Measurements from ENCODE around the gene EDEM1. TPM values are rescaled to one million over a fixed set of nuclear protein-coding genes. Genes with fewer than 3 reads are reported as not detected.
"Not testable (repeated sequence)": the region's sequence is repeated elsewhere in the genome, so short reads cannot be mapped to it uniquely, and the experiment has no call there.

EDEM1 gene
- total RNA-seq, 1 donor from 2014 or later = 30.9 TPM

DNA sequence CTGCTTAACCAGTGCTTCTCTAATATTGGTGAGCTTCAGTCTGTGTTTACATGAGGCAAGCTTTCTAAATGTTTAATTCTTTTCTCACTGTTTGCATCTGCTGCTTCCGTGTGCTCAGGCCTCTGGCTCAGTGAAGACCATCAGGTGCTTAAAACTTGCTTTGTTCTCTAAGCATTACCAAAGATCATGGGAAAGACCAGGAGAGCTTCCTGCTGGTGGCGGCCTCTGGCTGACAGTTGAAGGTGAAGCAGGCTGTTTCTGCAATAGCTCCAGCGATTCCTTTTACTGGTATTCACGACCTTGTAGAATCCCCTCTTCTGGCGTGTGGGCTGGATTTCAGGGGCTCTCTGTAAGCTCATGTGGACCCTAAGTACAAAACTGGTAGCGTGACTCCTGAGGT is 45.1 kb downstream of the EDEM1 start:
- no peak for DNase-seq (ENCODE audit: low spot score)

DNA sequence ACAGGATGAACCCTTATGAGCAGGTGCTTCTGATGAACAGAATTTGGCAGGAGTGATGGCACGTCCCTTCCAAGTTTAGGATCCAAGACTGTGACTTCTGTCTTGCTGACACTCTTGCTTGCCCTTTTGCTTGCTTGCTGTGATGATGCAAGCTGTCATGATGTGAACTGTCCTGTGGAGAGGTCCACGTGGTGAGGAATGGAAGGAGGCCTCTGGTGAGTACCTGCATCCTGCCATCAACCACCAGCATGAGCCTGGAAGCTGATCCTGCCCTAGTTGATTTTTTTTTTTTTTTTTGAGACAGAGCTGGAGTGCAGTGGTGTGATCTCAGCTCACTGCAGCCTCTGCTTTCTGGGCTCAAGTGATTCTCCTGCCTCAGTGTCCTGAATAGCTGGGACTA is 45.5 kb downstream of the EDEM1 start:
- DNase-seq (ENCODE audit: low spot score) = no peak

- no peak for DNase-seq (ENCODE audit: low spot score)
Observed at GRCh38 chr3:5235655-5236054, 48.1 kb downstream of the EDEM1 start.

DNA sequence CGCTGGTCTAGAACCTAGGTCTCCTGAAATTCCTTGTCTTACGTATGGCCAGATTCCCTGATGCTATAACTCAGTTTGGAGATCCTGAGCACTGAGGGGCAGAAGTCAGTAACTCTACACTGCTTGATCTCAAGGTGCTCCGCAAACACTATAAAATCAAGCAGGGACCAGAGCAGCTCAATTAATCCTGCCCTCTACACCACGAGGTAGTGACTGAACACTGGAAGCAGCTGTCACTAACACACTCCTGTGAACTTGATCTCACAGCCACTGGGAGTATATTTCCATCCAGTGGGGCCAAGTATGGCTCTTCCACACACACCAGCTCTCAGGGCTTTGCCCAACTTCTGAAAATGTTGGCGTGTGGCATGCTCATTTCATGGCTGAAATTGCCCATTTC is 51.0 kb downstream of the EDEM1 start:
- no peak for DNase-seq (ENCODE audit: low spot score)

GRCh38 chr3:5239602-5240001 is 52.1 kb downstream of the EDEM1 start:
- no peak for DNase-seq (ENCODE audit: low spot score)

DNA sequence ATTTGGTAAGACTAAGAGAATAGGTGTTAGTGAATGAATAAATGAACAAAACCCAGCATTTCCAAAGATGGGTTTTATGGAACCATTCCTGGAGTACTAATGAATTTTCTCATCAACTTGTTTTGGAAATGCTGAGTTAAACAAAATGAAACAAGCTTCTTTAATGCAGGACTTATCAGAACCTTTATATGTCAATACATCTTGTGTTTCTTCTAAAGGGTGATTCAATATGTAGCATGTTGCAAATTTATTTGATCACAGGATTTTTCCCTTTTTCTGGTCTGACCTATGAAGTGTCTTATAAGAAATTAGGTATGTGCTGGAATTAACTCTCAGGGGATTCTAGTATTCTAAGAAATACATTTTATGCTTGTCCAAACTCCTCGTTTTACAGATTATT is 53.2 kb downstream of the EDEM1 start:
- DNase-seq (ENCODE audit: low spot score) = no peak

DNA sequence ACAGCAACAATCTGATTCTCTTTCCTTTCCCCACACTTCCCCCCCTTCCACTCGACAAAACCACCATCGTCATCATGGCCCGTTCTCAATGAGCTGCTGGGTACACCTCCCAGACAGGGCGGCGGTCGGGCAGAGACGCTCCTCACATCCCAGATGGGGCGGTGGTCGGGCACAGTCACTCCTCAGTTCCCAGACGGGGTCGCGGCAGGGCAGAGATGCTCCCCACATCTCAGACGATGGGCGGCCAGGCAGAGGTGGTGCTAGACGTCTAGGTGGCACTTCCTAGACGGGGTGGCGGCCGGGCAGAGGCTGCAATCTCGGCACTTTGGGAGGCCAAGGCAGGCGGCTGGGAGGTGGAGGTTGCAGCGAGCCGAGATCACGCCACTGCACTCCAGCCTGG is 55.3 kb downstream of the EDEM1 start:
- not testable (repeated sequence) for DNase-seq (ENCODE audit: low spot score)

GRCh38 chr3:5245927-5246326 is 58.4 kb downstream of the EDEM1 start:
- no peak for DNase-seq (ENCODE audit: low spot score)

GRCh38 chr3:5248822-5249221 is 61.3 kb downstream of the EDEM1 start:
- no peak for DNase-seq (ENCODE audit: low spot score)

DNA sequence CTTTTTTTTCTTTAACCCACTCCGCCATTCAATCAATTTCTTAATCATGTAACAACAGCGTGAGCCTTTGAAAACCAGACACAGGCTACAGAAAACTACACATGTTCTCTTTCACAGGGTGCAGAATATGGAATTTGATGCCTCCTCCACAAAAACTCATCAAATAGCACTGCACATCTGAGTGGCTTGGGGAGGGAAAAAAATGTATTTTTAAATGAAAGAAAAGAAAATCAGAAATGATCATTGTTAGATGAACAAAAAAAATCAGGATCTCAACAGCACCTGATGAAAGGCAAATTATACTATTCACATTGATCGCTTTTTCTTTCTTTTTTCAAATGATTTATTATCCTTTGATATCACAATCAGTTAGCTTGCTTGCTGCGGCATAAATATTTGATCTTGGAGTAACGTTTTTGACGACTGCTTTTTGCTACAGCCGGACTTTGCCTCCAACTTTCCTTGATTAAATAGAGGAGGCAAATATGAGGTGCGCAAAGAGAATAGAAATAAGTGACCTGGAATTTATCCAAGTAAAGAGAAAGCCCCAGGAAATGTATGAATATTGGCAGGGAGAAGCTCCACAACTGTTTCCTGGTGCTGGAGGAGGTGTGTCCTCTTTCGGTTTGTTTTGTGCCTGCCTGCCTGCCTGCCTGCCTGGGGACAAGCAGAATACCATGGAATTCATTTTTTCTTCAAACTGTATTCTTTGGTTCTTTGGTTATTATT is 63.1 kb downstream of the EDEM1 start:
- DNase-seq (ENCODE audit: low spot score) = peak; percentile 42

DNA sequence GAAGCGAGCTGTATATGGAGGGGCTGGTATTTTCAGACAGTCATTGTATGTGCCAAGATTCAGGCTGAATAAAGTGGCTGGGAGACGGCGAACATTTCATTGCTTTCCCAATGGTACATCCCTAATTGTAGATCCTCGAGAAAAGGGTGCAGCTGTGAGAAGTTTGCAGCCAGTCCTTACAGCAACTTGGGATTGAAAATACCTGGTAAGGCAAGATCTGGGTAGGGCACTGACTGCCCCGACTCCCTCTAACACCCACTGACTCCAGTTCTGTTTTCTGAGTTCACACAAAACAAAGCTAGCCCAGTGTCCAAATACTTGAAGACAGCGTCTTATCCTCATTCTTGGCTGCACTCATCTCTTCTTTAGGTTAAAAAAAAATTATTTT is 63.7 kb downstream of the EDEM1 start:
- DNase-seq (ENCODE audit: low spot score) = no peak

DNA sequence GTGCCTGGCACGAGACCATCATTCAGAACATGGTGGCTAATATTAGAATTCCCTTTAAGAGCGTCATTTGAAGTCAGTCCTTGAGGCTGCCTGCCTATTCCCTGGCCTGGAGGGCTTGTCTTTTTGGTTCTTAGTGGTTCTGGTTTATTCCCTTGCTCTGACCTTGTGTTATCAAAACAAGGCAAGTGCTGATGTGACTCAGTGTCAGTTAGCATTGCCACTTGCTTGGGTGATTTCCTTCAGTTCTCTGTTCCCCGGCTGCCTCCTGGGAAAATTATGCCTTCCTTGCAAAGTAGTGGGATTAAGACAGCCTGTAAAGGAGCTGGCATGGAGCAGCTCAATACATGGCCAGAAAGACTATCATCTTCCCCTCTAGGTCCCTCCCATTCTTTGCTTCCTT is 64.6 kb downstream of the EDEM1 start:
- DNase-seq (ENCODE audit: low spot score) = no peak

- DNase-seq (ENCODE audit: low spot score) = no peak
Observed at GRCh38 chr3:5254281-5255048, 67.0 kb downstream of the EDEM1 start.

GRCh38 chr3:5255404-5256344 is 68.2 kb downstream of the EDEM1 start:
- no peak for DNase-seq (ENCODE audit: low spot score)

DNA sequence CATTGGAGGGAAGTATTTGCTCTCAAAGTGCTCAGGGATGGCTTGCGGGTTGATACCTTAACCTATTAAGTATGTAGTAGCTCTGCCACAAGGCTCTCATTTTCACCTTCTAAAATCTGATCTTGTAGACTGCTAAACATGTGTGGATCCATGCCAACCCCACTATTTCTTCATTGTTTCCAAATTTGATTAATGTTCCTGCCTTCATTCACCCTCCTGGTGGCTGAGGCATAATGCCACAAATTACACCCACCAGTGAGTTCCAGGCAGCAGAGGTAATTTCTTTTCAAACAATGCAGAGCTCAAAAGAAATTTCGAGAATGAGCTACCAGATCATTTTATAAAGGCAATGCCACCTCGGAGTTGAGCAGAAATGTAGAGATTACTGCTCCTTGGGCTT is 71.0 kb downstream of the EDEM1 start:
- no peak for DNase-seq (ENCODE audit: low spot score)

GRCh38 chr3:5260992-5261501 is 73.5 kb downstream of the EDEM1 start:
- no peak for DNase-seq (ENCODE audit: low spot score)

- no peak for DNase-seq (ENCODE audit: low spot score)
Observed at GRCh38 chr3:5262507-5262906, 75.0 kb downstream of the EDEM1 start.

DNA sequence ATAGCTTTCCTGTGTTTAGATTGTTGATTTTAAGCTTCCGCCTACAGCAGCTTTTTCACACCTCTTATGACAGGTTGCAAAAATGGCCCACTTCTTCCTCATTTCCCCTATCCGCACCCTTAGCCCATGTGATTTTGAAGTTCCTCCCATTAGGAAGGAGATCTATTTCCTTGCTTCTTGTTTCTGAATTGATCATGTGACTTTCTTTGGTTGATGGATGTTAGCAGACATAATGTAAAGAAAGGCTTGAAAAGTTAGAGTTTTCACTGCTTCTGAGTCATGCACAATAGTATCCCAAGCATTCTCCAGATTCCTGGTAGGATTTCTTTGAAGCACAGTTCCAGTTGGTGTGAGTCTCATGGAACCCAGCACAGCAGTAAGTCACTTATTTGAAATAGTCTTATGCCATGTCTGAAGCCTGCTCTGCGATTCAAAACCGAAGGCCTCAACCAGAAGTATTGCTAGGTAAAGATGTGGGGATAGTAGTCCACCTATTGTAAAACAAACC is 76.6 kb downstream of the EDEM1 start:
- DNase-seq (ENCODE audit: low spot score) = no peak

DNA sequence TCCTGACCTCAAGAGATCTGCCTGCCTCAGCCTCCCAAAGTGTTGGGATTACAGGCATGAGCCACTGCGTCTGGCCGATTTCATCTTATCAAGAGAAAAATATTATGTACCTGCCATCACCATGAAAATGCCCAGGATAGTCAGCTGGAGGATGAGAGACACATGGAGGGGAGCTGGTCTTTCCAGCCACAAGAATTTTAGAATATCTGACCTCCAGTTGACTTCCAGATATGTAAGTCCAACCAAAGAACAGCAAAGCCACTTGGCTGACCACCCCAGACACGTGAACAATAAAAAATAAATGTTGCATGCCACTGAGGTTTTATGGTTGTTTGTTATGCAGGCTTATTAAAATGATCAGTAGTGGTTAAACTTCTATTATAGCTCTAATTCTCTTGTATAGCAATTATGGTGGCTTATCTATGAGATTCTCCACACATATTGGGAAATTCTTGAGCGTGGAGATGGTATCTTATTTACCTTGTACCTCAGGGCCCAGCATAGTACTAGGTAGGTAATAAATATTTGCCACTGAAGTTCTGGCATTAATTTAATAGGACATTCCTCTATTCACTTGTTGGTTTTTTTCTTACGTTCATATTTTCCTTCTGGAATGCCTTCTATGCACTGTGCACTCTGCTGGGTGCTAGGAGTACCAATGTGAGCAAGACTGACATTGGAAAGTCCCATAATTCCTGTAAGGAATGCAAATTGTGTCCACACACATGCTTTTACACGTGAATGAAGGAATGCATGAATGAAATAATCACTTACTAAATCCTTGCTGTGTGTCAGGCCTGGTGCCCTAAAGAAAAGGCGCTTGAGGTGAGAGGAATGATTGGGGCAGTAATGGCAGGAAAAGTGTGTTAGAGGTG is 77.6 kb downstream of the EDEM1 start:
- no peak for DNase-seq (ENCODE audit: low spot score)

DNA sequence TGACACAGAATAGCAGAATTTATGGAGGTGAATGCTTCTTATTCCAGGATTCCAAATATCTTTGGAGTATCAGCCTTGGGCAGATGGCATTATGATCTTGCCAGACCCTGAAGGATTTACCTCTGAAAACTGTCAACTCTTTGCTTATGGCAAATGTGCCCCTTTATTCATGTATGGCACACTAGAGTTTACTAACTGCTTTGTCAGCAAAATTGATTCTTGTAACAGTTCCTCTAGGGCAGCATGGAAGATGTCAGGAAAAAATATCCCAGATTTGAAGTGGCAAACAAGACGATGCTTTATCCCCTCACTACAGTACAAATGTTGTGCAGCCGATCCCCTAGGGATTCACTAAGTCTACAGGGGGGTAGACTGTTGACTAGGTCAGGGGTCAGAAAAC is 79.7 kb downstream of the EDEM1 start:
- no peak for DNase-seq (ENCODE audit: low spot score)

DNA sequence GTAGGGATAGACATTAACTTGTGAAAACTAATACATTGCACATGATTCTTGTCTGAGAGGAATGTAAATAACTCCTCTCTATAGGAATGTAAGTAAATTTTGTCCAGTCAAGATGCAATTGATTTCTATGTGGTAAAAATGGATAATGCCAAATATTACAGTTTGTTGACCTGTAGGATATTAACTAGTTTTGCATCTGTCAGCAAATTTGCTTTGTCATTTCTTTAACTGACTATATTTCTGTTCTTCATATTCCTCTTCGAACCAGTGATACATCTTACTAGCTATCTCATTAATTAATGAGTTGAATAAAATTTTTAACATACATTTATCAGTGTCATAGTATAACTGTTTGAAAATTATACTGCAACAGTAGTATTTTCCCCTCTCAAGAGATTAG is 80.4 kb downstream of the EDEM1 start:
- no peak for DNase-seq (ENCODE audit: low spot score)

Measured in mucosa of gallbladder (tissue), 1 donor.